Islet precursor cell (in vitro differentiated cells): Measurements from ENCODE around the gene C4BPB.

Experiments used
- DNase-seq: peaks from one replicate; pipeline ENCODE4 v3.0.0-alpha.2; 2018

Gene C4BPB

GRCh38 chr1:207060596-207060995 is 28.1 kb upstream of the C4BPB start:
- peak; percentile 4 for DNase-seq

- DNase-seq = peak; percentile 17
These were observed 26.6 kb upstream of the C4BPB start for GRCh38 chr1:207062058-207062457.

- DNase-seq = peak; percentile 21
These were observed 25.6 kb upstream of the C4BPB start for GRCh38 chr1:207063014-207063413.

- DNase-seq = peak; percentile 32
These were observed 24.1 kb upstream of the C4BPB start for GRCh38 chr1:207064561-207064960.

- no peak for DNase-seq
These were observed 21.5 kb upstream of the C4BPB start for GRCh38 chr1:207067185-207067584.

- DNase-seq = peak; percentile 2
These were observed 21.0 kb upstream of the C4BPB start for GRCh38 chr1:207067665-207068064.

GRCh38 chr1:207069061-207069460 is 19.6 kb upstream of the C4BPB start:
- peak; percentile 3 for DNase-seq

- no peak for DNase-seq
These were observed 18.7 kb upstream of the C4BPB start for GRCh38 chr1:207069858-207070506.

GRCh38 chr1:207070811-207071210 is 17.8 kb upstream of the C4BPB start:
- DNase-seq = peak; percentile 32

- DNase-seq = no peak
These were observed 17.2 kb upstream of the C4BPB start for GRCh38 chr1:207071426-207071825.

- DNase-seq = no peak
These were observed 16.4 kb upstream of the C4BPB start for GRCh38 chr1:207072233-207072632.

- DNase-seq = peak; percentile 22
These were observed 14.5 kb upstream of the C4BPB start for GRCh38 chr1:207073906-207074820.

- DNase-seq = peak; percentile 7
These were observed 12.3 kb upstream of the C4BPB start for GRCh38 chr1:207076181-207076955.

GRCh38 chr1:207077012-207077411 is 11.6 kb upstream of the C4BPB start:
- peak; percentile 18 for DNase-seq

- peak; percentile 78 for DNase-seq
These were observed 10.9 kb upstream of the C4BPB start for GRCh38 chr1:207077470-207078377.

GRCh38 chr1:207078578-207079132 is 10.0 kb upstream of the C4BPB start:
- DNase-seq = peak; percentile 28

- peak; percentile 24 for DNase-seq
These were observed 8.9 kb upstream of the C4BPB start for GRCh38 chr1:207079706-207080241.

- no peak for DNase-seq
These were observed 7.6 kb upstream of the C4BPB start for GRCh38 chr1:207081088-207081487.

GRCh38 chr1:207081806-207082205 is 6.9 kb upstream of the C4BPB start:
- DNase-seq = no peak

- DNase-seq = peak; percentile 9
These were observed 4.4 kb upstream of the C4BPB start for GRCh38 chr1:207084232-207084631.

GRCh38 chr1:207084701-207085180 is 3.9 kb upstream of the C4BPB start:
- peak; percentile 89 for DNase-seq
